GM12878 (cell line): ENCODE measurements around the gene TAGLN. TPM values are rescaled to one million over a fixed set of nuclear protein-coding genes. Genes with fewer than 3 reads are reported as not detected.

Source experiments
- ATF7 ChIP-seq: fragments of 450-650 bp; IDR thresholded peaks from 2 replicates; pipeline ENCODE4 v1.6.1; 2016; ENCODE audit warnings: low read depth, mild to moderate bottlenecking
- BCL11A ChIP-seq: IDR thresholded peaks from 2 replicates; pipeline ENCODE4 v1.6.1; 2011; ENCODE audit warnings: low read depth, low read length
- DPF2 ChIP-seq: fragments of 450-650 bp; IDR thresholded peaks from 2 replicates; pipeline ENCODE4 v1.6.1; 2017; ENCODE audit warnings: mild to moderate bottlenecking
- E4F1 ChIP-seq: fragments of 450-650 bp; IDR thresholded peaks from 2 replicates; pipeline ENCODE4 v1.6.1; 2018; ENCODE audit warnings: borderline replicate concordance, mild to moderate bottlenecking; ENCODE audit not compliant: partially characterized antibody
- KDM1A ChIP-seq: fragments of 200-600 bp; sonication (generic); IDR thresholded peaks from 2 replicates; pipeline ENCODE4 v1.6.1; 2016; ENCODE audit warnings: borderline replicate concordance
- KLF5 ChIP-seq: fragments of 450-650 bp; IDR thresholded peaks from 2 replicates; pipeline ENCODE4 v1.6.1; 2014; ENCODE audit warnings: mild to moderate bottlenecking; ENCODE audit not compliant: partially characterized antibody
- MAX ChIP-seq: IDR thresholded peaks from 2 replicates; pipeline ENCODE4 v1.6.1; 2012; ENCODE audit warnings: low read depth, low read length, improper control_type of control experiment
- MTA2 ChIP-seq: fragments of 450-650 bp; IDR thresholded peaks from 2 replicates; pipeline ENCODE4 v1.6.1; 2016; ENCODE audit warnings: low read depth, mild to moderate bottlenecking, moderate library complexity
- MYC ChIP-seq: IDR thresholded peaks from 2 replicates; pipeline ENCODE4 v1.6.1; 2011; ENCODE audit warnings: mild to moderate bottlenecking, low read length, moderate library complexity, inconsistent platforms; ENCODE audit not compliant: insufficient read depth, insufficient replicate concordance, insufficient read length, severe bottlenecking
- NFYB ChIP-seq: IDR thresholded peaks from 2 replicates; pipeline ENCODE4 v1.6.1; 2011; ENCODE audit warnings: low read depth, mild to moderate bottlenecking, low read length, improper control_type of control experiment, moderate library complexity; ENCODE audit not compliant: insufficient read depth
- NRF1 ChIP-seq: conservative IDR thresholded peaks from 2 replicates; pipeline ENCODE4 v1.6.1; 2011; ENCODE audit warnings: mild to moderate bottlenecking, low read depth, low read length, improper control_type of control experiment
- PML ChIP-seq: IDR thresholded peaks from 2 replicates; pipeline ENCODE4 v1.6.1; 2012; ENCODE audit warnings: low read length, inconsistent platforms
- RAD21 ChIP-seq: IDR thresholded peaks from 2 replicates; pipeline ENCODE4 v1.6.1; 2011; ENCODE audit warnings: mild to moderate bottlenecking, low read depth, low read length, moderate library complexity; ENCODE audit not compliant: insufficient read depth
- RAD51 ChIP-seq: fragments of 450-650 bp; IDR thresholded peaks from 2 replicates; pipeline ENCODE4 v1.6.1; 2016; ENCODE audit warnings: moderate library complexity, mild to moderate bottlenecking, inconsistent platforms
- RUNX3 ChIP-seq: IDR thresholded peaks from 2 replicates; pipeline ENCODE4 v1.6.1; 2012; ENCODE audit warnings: low read length, inconsistent platforms
- SKIL ChIP-seq: fragments of 450-650 bp; IDR thresholded peaks from 2 replicates; pipeline ENCODE4 v1.6.1; 2017; ENCODE audit warnings: mild to moderate bottlenecking, low read depth, inconsistent platforms; ENCODE audit not compliant: poor library complexity, severe bottlenecking
- TBL1XR1 ChIP-seq: IDR thresholded peaks from 2 replicates; pipeline ENCODE4 v1.6.1; 2012; ENCODE audit warnings: low read depth, low read length, improper control_type of control experiment
- YY1 ChIP-seq: IDR thresholded peaks from 2 replicates; pipeline ENCODE4 v1.6.1; 2011; ENCODE audit warnings: low read depth, mild to moderate bottlenecking, low read length
- ZNF274 ChIP-seq: IDR thresholded peaks from one replicate; pipeline ENCODE4 v1.8.0; 2011; ENCODE audit not compliant: insufficient read length, insufficient read depth
- polyA plus RNA-seq, 11 experiments: library from polyadenylated mRNA; depleted of rRNA in 4 of 11; unstranded in 6 of 11; stranded (reverse) in 5 of 11; fragments of >200 nt; fragmentation: Nextera tagmentation in 4 of 11; fragmentation: Illumina TruSeq in 1 of 11; extraction: Ambion mirVana in 4 of 11; extraction: Trizol in 1 of 11; gene quantifications; 1 replicate in 1 of 11; 2 replicates in 10 of 11; pipeline versions ENCODE4 v1.2.1 to v1.2.3, GENCODE V29; 2011 to 2016; ENCODE audit warnings: inconsistent platforms in 2 of 11, missing spikeins in 2 of 11, low read depth in 1 of 11
- total RNA-seq, 4 experiments: library from RNA; depleted of rRNA in 3 of 4; stranded (reverse); fragments of >200 nt in 3 of 4; fragmentation: Illumina TruSeq in 1 of 4; extraction: Trizol in 1 of 4; gene quantifications; 2 replicates each; pipeline versions ENCODE4 v1.2.1 to v1.2.3, GENCODE V29; 2013 to 2021
- TF ChIP-seq, protein P1 (sequence below): IDR thresholded peaks from 2 replicates; pipeline ENCODE4 v1.6.1; 2011; ENCODE audit warnings: low read depth, mild to moderate bottlenecking, low read length, moderate library complexity, borderline replicate concordance; ENCODE audit errors: extremely low read depth
- TF ChIP-seq, protein P2 (sequence below), 3 experiments: IDR thresholded peaks in 2 of 3; conservative IDR thresholded peaks in 1 of 3; 2 replicates each; pipeline ENCODE4 v1.5.1; 2011; ENCODE audit warnings: low read depth in 3 of 3, low read length in 3 of 3, mild to moderate bottlenecking in 3 of 3, control low read depth in 2 of 3, moderate library complexity in 2 of 3, inconsistent platforms in 1 of 3, mixed read lengths in 1 of 3; ENCODE audit not compliant: control insufficient read depth in 2 of 3, insufficient read depth in 1 of 3; ENCODE audit errors: extremely low read depth in 1 of 3

The TAGLN gene
- total and polyA plus RNA-seq, 10 of the 15 experiments (the other 5 are each of a cell fraction or from before 2014, with no cell fraction given): 0.26 to 4.6 (median 1.7) TPM

GRCh38 chr11:117178210-117179034 is 20.7 kb upstream of the TAGLN start, which contains the start of gene SIDT2 (continued):
- TF ChIP-seq MAX (peak; percentile 52; the same call in 1 of the 2 replicates), TBL1XR1 (0 out of 2 replicates have a peak, but pooled peaks have one; percentile 36), KDM1A (no peak), KLF5 (peak; percentile 84), RAD21 (no peak), MYC (no peak), MTA2 (no peak), PML (no peak), E4F1 (peak; percentile 68), NFYB (peak; percentile 84), ZNF274 (no peak), RAD51 (no peak), NRF1 (0 out of 2 replicates have a peak, but pooled peaks have one; percentile 29), RUNX3 (no peak), SKIL (peak; percentile 34), BCL11A (no peak), ATF7 (peak; percentile 97), YY1 (no peak), DPF2 (no peak)
- TF ChIP-seq, protein P1, sequence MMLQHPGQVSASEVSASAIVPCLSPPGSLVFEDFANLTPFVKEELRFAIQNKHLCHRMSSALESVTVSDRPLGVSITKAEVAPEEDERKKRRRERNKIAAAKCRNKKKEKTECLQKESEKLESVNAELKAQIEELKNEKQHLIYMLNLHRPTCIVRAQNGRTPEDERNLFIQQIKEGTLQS: no peak
- TF ChIP-seq, protein P2, sequence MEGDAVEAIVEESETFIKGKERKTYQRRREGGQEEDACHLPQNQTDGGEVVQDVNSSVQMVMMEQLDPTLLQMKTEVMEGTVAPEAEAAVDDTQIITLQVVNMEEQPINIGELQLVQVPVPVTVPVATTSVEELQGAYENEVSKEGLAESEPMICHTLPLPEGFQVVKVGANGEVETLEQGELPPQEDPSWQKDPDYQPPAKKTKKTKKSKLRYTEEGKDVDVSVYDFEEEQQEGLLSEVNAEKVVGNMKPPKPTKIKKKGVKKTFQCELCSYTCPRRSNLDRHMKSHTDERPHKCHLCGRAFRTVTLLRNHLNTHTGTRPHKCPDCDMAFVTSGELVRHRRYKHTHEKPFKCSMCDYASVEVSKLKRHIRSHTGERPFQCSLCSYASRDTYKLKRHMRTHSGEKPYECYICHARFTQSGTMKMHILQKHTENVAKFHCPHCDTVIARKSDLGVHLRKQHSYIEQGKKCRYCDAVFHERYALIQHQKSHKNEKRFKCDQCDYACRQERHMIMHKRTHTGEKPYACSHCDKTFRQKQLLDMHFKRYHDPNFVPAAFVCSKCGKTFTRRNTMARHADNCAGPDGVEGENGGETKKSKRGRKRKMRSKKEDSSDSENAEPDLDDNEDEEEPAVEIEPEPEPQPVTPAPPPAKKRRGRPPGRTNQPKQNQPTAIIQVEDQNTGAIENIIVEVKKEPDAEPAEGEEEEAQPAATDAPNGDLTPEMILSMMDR (IDR thresholded peaks at IDR 0.05 in 2 of 3, conservative IDR thresholded peaks at IDR 0.05 in 1 of 3; ENCODE audit: control insufficient read depth in 2 of 3, extremely low read depth in 1 of 3, insufficient read depth in 1 of 3, low read depth in 3 of 3, low read length in 3 of 3): 0 out of 6 replicates have a peak, but pooled peaks of 1 of the 3 experiments have one; percentile 0
